SW480 (cell line): ENCODE results near the gene CD74.
"Not testable (repeated sequence)": the region's sequence is repeated elsewhere in the genome, so short reads cannot be mapped to it uniquely, and the experiment has no call there.

Source experiments
- DNase-seq: peaks from one replicate; pipeline ENCODE4 v3.0.0-alpha.2; 2016; ENCODE audit warnings: low spot score

CD74 gene

GRCh38 chr5:150441813-150442698 is 29.3 kb upstream of the CD74 start:
- DNase-seq: no peak

DNA sequence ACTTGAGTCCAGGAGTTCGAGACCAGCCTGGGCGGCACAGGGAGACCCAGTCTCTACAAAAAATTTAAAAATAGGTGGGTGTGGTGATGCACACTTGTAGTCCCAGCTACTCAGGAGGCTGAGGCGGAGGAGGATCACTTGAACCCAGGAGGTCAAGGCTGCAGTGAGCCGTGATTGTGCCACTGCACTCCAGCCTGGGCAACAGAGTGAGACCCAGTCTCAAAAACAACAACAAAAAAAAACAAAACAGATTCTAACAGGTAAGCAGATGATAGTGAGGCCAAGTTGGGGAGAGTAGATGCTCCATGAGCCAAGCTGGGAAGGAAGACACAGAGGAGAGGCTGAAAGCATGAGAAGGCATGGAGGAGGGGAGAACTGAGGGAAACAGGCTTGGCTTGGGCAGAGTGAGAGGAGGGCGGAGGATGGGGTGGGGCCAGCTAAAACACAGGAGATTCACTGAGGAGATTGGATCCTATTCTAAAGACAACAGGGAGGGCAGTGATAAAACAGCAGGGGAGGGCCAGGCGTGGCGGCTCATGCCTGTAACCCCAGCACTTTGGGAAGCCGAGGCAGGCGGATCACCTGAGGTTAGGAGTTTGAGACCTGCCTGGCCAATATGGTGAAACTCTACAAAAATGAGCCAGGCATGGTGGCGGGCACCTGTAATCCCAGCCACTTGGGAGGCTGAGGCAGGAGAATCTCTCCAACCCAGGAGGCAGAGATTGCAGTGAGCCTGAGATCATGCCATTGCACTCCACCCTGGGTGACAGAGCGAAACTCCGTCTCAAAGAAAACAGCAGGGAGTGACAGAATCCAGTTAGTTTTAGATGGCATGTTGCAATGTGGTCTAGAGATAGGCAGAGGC is 28.5 kb upstream of the CD74 start:
- no peak for DNase-seq

DNA sequence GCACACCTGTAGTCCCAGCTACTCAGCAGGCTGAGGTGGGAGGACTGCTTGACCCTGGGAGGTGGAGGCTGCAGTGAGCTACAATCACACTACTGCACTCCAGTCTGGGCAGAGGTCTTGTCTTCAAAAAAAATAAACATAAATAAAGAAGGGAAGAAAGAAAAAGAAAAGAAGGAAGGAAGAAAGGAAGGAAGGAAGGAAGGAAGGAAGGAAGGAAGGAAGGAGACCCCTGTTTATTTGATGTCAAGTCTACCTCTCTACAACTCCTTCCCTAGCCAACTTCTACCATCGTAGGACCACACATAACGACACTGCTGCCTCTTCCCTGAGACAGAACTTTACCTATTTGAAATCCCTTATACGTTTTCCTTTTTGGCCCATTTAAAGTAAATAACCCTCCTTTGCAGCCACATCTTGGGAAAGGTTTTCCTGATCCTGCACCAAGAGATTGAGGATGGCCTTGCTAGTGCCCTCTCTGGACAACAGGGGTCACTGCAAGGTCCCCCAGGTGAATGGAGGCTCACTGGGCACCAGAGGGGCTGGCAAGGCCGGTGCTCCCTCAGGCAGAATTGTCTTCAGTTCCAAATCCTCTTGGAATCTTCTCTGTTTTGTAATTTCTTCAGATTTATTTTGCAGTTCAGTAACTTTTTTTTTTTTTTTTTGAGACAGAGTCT is 26.3 kb upstream of the CD74 start:
- DNase-seq: peak; percentile 52

DNA sequence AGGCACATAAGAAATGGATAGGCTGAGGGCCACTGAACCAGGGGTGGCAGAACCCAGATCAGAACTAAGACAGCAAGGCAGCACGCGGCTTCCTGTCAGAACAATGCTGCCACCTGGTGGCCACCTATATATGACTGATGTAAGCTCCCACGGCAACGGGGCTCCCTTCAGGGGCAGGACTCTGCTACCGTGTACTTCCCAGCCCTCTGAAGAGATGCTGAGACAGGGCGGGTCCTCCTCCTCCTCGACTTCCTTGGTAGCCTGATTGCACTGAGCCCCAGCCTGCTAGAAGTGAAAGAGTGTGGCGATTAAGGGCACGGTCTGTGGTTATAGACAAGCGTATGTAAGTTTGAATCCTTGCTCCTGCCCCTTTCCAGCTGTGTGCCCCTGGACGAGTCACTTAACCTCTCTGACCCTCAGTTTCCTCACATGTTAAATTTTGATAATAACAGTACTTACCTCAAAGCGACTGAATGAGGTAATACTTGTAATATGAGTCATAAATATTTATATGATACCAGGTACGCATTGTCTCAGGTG is 23.5 kb upstream of the CD74 start:
- peak; percentile 87 for DNase-seq

DNA sequence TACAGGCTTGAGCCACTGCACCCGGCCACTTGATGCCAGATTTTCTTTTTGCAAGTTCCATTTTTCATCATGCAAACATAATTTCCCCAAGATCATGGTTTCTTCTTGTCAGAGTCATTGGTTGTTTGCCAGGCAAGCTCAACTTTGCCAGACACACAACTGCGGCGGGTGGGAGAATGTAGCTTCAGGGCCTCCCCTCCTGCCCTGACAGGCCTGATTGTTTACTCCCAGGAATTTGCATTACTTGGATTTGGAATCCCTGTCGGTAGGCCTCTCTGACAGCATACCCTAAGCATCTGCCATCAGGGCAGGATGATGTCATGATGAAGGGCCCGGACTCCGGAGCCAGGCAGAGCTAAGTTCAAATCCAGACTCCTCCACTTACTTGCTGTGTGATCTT is 21.8 kb upstream of the CD74 start:
- DNase-seq: no peak

DNA sequence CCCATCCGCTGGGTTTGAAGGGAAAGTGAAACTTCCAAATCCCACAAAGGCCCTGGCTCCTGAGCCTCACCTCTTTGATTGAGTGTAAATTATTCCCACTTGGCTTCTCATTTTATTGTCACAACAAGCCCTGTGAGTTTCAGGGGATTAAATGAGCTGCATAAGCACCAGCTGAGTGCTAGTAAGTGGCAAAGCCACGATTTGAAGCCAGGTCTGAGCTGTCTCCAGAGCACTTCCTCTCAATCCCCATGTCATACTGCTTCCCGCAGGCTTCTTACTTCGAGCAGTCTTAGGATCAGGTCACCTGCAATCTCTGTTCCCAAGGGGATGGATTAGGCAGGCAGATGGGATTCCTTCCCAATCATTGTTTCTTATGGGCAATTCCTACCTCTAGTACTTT is 18.9 kb upstream of the CD74 start:
- DNase-seq: no peak

GRCh38 chr5:150431048-150431447 is 18.3 kb upstream of the CD74 start:
- DNase-seq: no peak

DNA sequence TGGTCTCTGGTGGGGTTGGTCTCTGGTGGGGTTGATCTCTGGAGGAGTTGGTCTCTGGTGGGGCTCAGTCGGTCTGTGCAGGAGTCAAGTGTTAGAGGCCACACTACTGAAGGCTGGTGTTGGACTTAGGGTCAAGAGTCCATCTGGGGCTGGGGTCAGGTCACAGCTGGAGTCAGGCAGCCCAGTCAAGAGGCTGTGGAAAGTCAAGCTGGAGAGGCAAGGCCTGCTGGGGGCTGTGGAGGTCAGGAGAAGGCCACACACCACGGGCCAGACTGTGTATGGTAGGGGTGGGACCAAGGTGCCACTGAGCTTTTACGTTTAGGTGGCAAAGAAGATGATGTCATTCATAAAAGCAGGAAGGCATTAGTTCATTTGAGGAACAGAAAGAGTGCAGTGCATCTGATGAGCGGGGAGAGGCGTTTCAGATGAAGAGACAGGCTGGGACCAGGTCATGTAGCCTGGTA is 16.7 kb upstream of the CD74 start:
- DNase-seq: no peak

GRCh38 chr5:150428978-150429377 is 16.3 kb upstream of the CD74 start:
- no peak for DNase-seq

GRCh38 chr5:150428106-150428876 is 15.6 kb upstream of the CD74 start:
- peak; percentile 48 for DNase-seq

- DNase-seq: not testable (repeated sequence)
Measured at GRCh38 chr5:150426165-150426564, 13.5 kb upstream of the CD74 start.

- no peak for DNase-seq
Measured at GRCh38 chr5:150422758-150423157, 10.0 kb upstream of the CD74 start.

DNA sequence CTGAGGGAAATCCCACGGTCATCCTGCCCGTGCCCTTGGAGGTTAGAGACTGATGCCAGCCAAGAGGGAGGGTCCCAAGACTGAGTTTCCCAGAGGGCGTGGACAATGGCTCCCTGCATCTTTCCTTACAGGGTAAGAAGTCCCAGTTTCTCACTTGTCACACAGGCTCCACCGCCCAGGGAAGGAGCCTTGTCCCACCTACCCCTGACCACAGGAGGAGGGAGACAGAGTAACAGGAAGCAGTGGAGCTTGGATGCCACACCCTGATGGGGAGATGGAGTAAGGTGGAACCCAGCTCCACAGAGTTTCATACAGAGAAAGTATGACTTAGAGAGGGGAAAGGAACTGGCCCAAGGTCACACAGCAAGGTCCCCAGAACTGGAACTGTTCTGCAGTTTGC is 9.4 kb upstream of the CD74 start:
- no peak for DNase-seq

DNA sequence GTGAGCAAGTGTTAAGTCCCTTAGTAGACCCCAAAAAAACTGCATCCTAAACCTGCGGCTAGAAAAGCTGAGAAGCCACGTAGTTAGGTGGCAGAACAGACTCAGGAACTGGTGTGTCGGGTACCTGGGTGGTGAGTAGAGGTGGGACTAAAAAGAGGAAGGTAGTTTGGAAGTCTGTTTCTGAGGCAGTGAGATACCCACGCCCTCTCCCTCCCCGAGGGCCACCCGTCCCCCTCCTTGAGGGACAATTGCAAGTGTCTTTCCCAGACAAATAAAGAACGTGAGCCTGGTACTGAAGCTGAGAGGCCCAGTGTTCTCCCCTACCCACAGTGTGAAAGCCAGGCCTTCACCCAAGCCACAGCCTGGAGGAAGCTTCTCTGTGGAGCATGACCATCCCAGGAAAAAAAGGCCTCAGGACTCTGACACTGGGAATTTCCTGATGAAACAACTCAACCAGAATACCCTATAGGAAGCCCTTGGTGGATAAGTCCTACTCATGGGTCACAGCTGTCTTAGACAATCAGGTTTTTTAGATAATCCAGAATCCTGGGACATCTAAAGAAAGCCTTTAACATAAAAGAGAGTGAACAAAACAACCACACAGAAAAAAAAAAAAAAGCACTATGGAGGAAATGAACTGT is 7.0 kb upstream of the CD74 start:
- no peak for DNase-seq

DNA sequence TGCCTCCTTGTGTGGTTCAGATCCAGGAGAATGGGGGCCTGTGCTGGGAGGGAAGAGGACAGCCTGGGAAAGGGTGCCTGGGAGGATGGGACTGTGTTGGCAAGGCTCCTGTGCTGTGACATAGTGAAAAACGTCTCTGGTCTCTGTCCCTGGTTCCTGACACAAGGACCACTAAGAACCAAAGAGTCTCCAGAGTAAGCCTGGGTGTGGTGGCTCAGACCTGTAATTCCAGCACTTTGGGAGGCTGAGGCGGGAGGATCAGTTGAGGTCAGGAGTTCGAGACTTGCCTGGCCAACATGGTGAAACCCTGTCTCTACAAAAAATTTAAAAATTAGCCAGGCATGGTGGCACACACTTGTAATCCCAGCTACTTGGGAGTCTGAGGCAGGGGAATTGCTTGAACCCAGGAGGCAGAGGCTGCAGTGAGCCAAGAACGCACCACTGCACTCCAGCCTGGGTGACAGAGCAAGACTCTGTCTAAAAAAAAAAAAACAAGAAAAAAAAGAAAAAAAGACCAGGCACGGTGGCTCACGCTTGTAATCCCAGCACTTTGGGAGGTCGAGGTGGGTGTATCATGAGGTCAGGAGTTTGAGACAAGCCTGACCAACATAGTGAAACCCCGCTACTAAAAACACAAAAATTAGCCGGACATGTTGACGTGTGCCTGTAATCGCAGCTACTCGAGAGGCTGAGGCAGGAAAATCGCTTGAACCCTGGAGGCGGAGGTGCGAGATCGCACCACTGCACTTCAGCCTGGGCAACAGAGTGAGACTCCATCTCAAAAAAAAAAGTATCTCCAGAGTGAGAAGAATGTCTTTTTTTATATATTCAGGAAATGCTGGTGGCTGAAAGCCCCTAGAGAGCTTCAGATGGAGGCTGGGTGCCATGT is 1.4 kb upstream of the CD74 start:
- DNase-seq: not testable (repeated sequence)

DNA sequence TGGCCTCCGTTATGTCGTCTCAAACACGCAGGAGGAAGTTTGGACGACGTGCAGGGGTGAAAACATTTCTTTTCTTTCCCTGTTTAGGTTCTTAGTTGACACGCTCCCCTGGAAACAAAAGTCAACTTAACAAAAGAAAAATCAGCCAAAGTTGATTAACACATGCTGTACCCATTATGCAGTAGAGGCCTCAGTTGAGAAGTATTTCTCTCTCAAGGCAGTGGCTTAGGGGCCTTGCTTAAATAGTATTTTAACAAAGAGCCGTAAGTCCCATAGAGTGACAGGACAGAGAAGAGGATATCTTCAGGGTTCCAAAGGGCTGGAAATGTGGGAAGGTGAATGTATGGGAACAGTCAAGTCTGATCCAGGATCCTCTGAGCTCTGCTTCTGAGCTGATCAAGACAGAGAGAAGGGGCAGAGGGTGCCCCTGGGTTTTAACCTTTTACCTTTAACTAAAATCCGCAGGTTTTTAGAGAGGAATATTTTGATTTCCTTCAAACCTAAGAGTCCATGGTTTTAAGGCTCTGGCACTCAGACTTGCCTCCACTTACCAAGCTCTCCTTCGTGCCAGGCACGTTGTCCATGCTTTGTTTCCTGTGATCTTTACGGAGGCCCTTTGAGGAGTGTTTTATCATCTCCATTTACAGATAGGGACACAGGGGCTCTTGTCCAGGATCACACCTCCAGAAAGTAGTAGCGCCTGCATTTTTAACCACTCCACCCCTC is 629 bp upstream of the CD74 start:
- DNase-seq: no peak

- DNase-seq: no peak
Measured at GRCh38 chr5:150411245-150411979, 1.3 kb downstream of the CD74 start.

- peak; percentile 78 for DNase-seq
Measured at GRCh38 chr5:150410524-150411244, 2.0 kb downstream of the CD74 start.
